SK-N-SH treated with all-trans-retinoic acid at 6 μM for 48 hours (cell line): Measurements from ENCODE around the gene FBXO8.
A peak's percentile ranks its signal among the peaks of the same experiment; 100 is the strongest.

ENCODE experiments used
- ATAC-seq: fragments of 200-7000 bp; cut with Tn5 transposase; 3 replicates; pipeline ENCODE4 v1.9.1; 2020; ENCODE audit warnings: mild to moderate bottlenecking, moderate library complexity
- ARNTL ChIP-seq: fragments of 450-650 bp; formaldehyde crosslinking; IDR thresholded peaks from 2 replicates; pipeline ENCODE4 v1.5.0; 2020; ENCODE audit warnings: low read depth, mild to moderate bottlenecking, moderate library complexity, borderline replicate concordance
- CSDC2 ChIP-seq: fragments of 250-450 bp; sonication (Bioruptor Pico); IDR thresholded peaks from 2 replicates; pipeline ENCODE4 v1.5.0; 2020; ENCODE audit warnings: mild to moderate bottlenecking, moderate library complexity
- GLIS3 ChIP-seq: fragments of 250-450 bp; sonication (Bioruptor Pico); IDR thresholded peaks from 2 replicates; pipeline ENCODE4 v1.5.0; 2020; ENCODE audit warnings: mild to moderate bottlenecking, moderate library complexity
- ISL1 ChIP-seq: fragments of 250-450 bp; sonication (Bioruptor Pico); IDR thresholded peaks from 2 replicates; pipeline ENCODE4 v2.1.2; 2022; ENCODE audit warnings: mild to moderate bottlenecking, moderate library complexity
- OSR1 ChIP-seq: fragments of 250-450 bp; sonication (Bioruptor Pico); IDR thresholded peaks from 2 replicates; pipeline ENCODE4 v1.8.0; 2022; ENCODE audit warnings: moderate library complexity, mild to moderate bottlenecking, inconsistent platforms
- PPARA ChIP-seq: fragments of 250-450 bp; sonication (Bioruptor Pico); IDR thresholded peaks from 2 replicates; pipeline ENCODE4 v1.5.0; 2020; ENCODE audit warnings: mild to moderate bottlenecking, borderline replicate concordance
- RARB ChIP-seq: fragments of 250-450 bp; sonication (Bioruptor Pico); IDR thresholded peaks from 2 replicates; pipeline ENCODE4 v1.8.0; 2021; ENCODE audit warnings: mild to moderate bottlenecking, moderate library complexity
- SNAI2 ChIP-seq: fragments of 250-450 bp; sonication (Bioruptor Pico); IDR thresholded peaks from 2 replicates; pipeline ENCODE4 v1.5.0; 2020; ENCODE audit warnings: mild to moderate bottlenecking, moderate library complexity
- TCF4 ChIP-seq: fragments of 250-450 bp; sonication (Bioruptor Pico); IDR thresholded peaks from 2 replicates; pipeline ENCODE4 v1.8.0; 2021; ENCODE audit warnings: mild to moderate bottlenecking, moderate library complexity, borderline replicate concordance
- TOX ChIP-seq: fragments of 250-450 bp; sonication (Bioruptor Pico); IDR thresholded peaks from 2 replicates; pipeline ENCODE4 v1.8.0; 2021; ENCODE audit warnings: mild to moderate bottlenecking, moderate library complexity, borderline replicate concordance
- TSHZ2 ChIP-seq: fragments of 250-450 bp; sonication (Bioruptor Pico); IDR thresholded peaks from 2 replicates; pipeline ENCODE4 v1.5.0; 2020; ENCODE audit warnings: mild to moderate bottlenecking, moderate library complexity
- ZC3H10 ChIP-seq: fragments of 250-450 bp; sonication (Bioruptor Pico); IDR thresholded peaks from 2 replicates; pipeline ENCODE4 v1.5.1; 2021; ENCODE audit warnings: mild to moderate bottlenecking, moderate library complexity
- ZFP3 ChIP-seq: fragments of 250-450 bp; sonication (Bioruptor Pico); IDR thresholded peaks from 2 replicates; pipeline ENCODE4 v1.5.0; 2020; ENCODE audit warnings: mild to moderate bottlenecking, moderate library complexity
- ZFP30 ChIP-seq: fragments of 450-650 bp; formaldehyde crosslinking; IDR thresholded peaks from 2 replicates; pipeline ENCODE4 v1.5.0; 2022; ENCODE audit warnings: mild to moderate bottlenecking, moderate library complexity
- ZNF565 ChIP-seq: fragments of 450-650 bp; formaldehyde crosslinking; conservative IDR thresholded peaks from 2 replicates; pipeline ENCODE4 v1.5.0; 2020; ENCODE audit warnings: low read depth, mild to moderate bottlenecking, moderate library complexity
- ZNF70 ChIP-seq: fragments of 450-650 bp; formaldehyde crosslinking; IDR thresholded peaks from 2 replicates; pipeline ENCODE4 v1.5.0; 2020; ENCODE audit warnings: mild to moderate bottlenecking, moderate library complexity
- ZNF8 ChIP-seq: fragments of 450-650 bp; formaldehyde crosslinking; IDR thresholded peaks from 2 replicates; pipeline ENCODE4 v1.5.0; 2020; ENCODE audit warnings: mild to moderate bottlenecking, moderate library complexity
- TF ChIP-seq, protein P1 (sequence below): fragments of 250-450 bp; sonication (Bioruptor Pico); IDR thresholded peaks from 2 replicates; pipeline ENCODE4 v1.8.0; 2021; ENCODE audit warnings: low read depth, mild to moderate bottlenecking, moderate library complexity, borderline replicate concordance
- TF ChIP-seq, protein P2 (sequence below): fragments of 250-450 bp; sonication (Bioruptor Pico); IDR thresholded peaks from 2 replicates; pipeline ENCODE4 v1.5.1; 2020; ENCODE audit warnings: low read depth, mild to moderate bottlenecking, moderate library complexity
- TF ChIP-seq, protein P3 (sequence below): fragments of 250-450 bp; sonication (Bioruptor Pico); IDR thresholded peaks from 2 replicates; pipeline ENCODE4 v1.5.1; 2021; ENCODE audit warnings: mild to moderate bottlenecking, moderate library complexity
- TF ChIP-seq, protein P4 (sequence below): fragments of 250-450 bp; sonication (Bioruptor Pico); IDR thresholded peaks from 2 replicates; pipeline ENCODE4 v1.8.0; 2020; ENCODE audit warnings: mild to moderate bottlenecking, moderate library complexity, borderline replicate concordance

FBXO8 gene

GRCh38 chr4:174266416-174266815, 17.1 kb downstream of the FBXO8 start (continued):
- TF ChIP-seq, protein P1, sequence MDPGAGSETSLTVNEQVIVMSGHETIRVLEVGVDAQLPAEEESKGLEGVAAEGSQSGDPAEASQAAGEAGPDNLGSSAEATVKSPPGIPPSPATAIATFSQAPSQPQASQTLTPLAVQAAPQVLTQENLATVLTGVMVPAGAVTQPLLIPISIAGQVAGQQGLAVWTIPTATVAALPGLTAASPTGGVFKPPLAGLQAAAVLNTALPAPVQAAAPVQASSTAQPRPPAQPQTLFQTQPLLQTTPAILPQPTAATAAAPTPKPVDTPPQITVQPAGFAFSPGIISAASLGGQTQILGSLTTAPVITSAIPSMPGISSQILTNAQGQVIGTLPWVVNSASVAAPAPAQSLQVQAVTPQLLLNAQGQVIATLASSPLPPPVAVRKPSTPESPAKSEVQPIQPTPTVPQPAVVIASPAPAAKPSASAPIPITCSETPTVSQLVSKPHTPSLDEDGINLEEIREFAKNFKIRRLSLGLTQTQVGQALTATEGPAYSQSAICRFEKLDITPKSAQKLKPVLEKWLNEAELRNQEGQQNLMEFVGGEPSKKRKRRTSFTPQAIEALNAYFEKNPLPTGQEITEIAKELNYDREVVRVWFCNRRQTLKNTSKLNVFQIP = no peak
- TF ChIP-seq ZFP30 (CRISPR knock-in tag) = no peak

DNA sequence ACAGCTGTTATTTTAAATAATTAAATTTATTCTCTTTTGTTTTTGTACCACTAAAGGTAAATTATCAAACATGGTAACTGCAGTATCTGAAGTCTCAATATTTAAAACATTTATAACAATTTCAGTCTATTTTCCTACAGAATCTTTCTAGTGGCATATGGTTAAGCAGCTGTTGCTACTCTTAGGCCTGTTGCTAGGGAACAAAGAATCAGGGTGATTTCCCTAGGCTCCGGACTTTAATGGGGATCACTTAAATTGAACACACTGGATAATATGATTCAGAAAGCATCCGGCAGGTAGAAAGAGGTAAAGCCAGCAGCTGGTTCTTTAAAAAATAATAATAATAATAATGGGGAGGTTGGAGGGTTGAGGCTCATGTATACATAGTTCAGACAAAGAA, 17.6 kb downstream of the FBXO8 start:
- ATAC-seq = peak; percentile 59
- TF ChIP-seq OSR1 (CRISPR knock-in tag) (no peak), RARB (CRISPR knock-in tag) (no peak), ZFP30 (CRISPR knock-in tag) (no peak), ZNF70 (CRISPR knock-in tag) (no peak), PPARA (CRISPR knock-in tag) (no peak), ZNF565 (CRISPR knock-in tag) (no peak)
- TF ChIP-seq, protein P2, sequence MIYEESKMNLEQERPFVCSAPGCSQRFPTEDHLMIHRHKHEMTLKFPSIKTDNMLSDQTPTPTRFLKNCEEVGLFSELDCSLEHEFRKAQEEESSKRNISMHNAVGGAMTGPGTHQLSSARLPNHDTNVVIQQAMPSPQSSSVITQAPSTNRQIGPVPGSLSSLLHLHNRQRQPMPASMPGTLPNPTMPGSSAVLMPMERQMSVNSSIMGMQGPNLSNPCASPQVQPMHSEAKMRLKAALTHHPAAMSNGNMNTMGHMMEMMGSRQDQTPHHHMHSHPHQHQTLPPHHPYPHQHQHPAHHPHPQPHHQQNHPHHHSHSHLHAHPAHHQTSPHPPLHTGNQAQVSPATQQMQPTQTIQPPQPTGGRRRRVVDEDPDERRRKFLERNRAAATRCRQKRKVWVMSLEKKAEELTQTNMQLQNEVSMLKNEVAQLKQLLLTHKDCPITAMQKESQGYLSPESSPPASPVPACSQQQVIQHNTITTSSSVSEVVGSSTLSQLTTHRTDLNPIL = no peak

GRCh38 chr4:174263445-174263736, 20.1 kb downstream of the FBXO8 start:
- no peak; the same call in 2 of the 3 replicates for ATAC-seq
- TF ChIP-seq ZNF565 (CRISPR knock-in tag) = no peak
- TF ChIP-seq, protein P3, sequence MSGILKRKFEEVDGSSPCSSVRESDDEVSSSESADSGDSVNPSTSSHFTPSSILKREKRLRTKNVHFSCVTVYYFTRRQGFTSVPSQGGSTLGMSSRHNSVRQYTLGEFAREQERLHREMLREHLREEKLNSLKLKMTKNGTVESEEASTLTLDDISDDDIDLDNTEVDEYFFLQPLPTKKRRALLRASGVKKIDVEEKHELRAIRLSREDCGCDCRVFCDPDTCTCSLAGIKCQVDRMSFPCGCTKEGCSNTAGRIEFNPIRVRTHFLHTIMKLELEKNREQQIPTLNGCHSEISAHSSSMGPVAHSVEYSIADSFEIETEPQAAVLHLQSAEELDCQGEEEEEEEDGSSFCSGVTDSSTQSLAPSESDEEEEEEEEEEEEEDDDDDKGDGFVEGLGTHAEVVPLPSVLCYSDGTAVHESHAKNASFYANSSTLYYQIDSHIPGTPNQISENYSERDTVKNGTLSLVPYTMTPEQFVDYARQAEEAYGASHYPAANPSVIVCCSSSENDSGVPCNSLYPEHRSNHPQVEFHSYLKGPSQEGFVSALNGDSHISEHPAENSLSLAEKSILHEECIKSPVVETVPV = no peak
- no peak for TF ChIP-seq ISL1 (CRISPR knock-in tag)
- no peak for TF ChIP-seq ZNF8 (CRISPR knock-in tag)
- TF ChIP-seq CSDC2 (CRISPR knock-in tag) = no peak
- TF ChIP-seq ZFP30 (CRISPR knock-in tag) = no peak
- TF ChIP-seq SNAI2 (CRISPR knock-in tag) = no peak
- TF ChIP-seq GLIS3 (CRISPR knock-in tag) = no peak
- TF ChIP-seq, protein P4, sequence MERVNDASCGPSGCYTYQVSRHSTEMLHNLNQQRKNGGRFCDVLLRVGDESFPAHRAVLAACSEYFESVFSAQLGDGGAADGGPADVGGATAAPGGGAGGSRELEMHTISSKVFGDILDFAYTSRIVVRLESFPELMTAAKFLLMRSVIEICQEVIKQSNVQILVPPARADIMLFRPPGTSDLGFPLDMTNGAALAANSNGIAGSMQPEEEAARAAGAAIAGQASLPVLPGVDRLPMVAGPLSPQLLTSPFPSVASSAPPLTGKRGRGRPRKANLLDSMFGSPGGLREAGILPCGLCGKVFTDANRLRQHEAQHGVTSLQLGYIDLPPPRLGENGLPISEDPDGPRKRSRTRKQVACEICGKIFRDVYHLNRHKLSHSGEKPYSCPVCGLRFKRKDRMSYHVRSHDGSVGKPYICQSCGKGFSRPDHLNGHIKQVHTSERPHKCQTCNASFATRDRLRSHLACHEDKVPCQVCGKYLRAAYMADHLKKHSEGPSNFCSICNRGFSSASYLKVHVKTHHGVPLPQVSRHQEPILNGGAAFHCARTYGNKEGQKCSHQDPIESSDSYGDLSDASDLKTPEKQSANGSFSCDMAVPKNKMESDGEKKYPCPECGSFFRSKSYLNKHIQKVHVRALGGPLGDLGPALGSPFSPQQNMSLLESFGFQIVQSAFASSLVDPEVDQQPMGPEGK (CRISPR knock-in tag) = no peak
- no peak for TF ChIP-seq TOX (CRISPR knock-in tag)
- TF ChIP-seq ZC3H10 (CRISPR knock-in tag) = no peak
- no peak for TF ChIP-seq TSHZ2
- TF ChIP-seq PPARA (CRISPR knock-in tag) = no peak
- TF ChIP-seq, protein P2 = no peak
- no peak for TF ChIP-seq TCF4 (CRISPR knock-in tag)
- TF ChIP-seq ZFP3 (CRISPR knock-in tag) = no peak
- TF ChIP-seq, protein P1 = no peak
- no peak for TF ChIP-seq OSR1 (CRISPR knock-in tag)
- TF ChIP-seq ARNTL (CRISPR knock-in tag) = no peak
